ENCODE data around the gene APELA. TPM values are rescaled to one million over a fixed set of nuclear protein-coding genes. Genes with fewer than 3 reads are reported as not detected.
"Not testable (repeated sequence)": the region's sequence is repeated elsewhere in the genome, so short reads cannot be mapped to it uniquely, and the experiment has no call there.

APELA gene
- total and polyA plus RNA-seq, 8 donors = 0.12 TPM; not detected in 7

DNA sequence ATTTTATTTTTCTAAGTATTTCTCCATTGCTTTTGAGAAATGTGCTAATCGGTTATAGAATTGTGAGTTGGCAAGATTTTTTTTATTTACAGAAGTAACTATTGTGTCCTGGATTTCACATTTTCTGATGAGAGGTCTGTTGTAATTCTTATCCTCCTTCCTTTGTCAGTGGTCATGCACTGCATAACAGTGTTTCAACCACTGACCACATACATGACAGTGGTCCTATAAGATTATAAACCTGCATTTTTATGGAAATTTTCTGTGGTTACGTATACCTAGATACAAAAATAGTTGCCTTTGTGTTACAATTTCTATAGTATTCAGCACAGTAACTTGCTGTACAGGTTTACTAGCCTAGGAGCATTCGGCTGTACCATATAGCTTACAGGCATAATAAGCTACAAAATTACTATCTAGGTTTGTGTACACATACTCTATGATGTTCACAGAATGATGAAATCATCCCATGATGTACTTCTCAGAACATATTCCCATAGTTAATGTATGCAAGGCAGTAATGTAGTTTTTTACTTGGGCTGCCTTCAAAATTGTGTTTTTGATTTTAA is 47.8 kb downstream of the APELA start:
- DNase-seq (no peak), ATAC-seq (no peak), FAIRE-seq (no peak)
- Histone ChIP-seq H3K4me1 (no peaks in the 10 kb centered on the region), H3K27ac (no peak overlapping the region), H3K36me3 (no peaks in the 10 kb centered on the region), H3K9me3 (no peaks in the 10 kb centered on the region), H3K27me3 (no peaks in the 10 kb centered on the region), H3K4me3 (no peak overlapping the region)
- intact Hi-C loops (cut with DNase I) = no loop called here
- TF ChIP-seq, protein P1, sequence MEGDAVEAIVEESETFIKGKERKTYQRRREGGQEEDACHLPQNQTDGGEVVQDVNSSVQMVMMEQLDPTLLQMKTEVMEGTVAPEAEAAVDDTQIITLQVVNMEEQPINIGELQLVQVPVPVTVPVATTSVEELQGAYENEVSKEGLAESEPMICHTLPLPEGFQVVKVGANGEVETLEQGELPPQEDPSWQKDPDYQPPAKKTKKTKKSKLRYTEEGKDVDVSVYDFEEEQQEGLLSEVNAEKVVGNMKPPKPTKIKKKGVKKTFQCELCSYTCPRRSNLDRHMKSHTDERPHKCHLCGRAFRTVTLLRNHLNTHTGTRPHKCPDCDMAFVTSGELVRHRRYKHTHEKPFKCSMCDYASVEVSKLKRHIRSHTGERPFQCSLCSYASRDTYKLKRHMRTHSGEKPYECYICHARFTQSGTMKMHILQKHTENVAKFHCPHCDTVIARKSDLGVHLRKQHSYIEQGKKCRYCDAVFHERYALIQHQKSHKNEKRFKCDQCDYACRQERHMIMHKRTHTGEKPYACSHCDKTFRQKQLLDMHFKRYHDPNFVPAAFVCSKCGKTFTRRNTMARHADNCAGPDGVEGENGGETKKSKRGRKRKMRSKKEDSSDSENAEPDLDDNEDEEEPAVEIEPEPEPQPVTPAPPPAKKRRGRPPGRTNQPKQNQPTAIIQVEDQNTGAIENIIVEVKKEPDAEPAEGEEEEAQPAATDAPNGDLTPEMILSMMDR (IDR thresholded peaks at IDR 0.05) = no peak
- 62 to 75% methylated on average over 3 of the region's 3 CpGs for WGBS, 2 donors

DNA sequence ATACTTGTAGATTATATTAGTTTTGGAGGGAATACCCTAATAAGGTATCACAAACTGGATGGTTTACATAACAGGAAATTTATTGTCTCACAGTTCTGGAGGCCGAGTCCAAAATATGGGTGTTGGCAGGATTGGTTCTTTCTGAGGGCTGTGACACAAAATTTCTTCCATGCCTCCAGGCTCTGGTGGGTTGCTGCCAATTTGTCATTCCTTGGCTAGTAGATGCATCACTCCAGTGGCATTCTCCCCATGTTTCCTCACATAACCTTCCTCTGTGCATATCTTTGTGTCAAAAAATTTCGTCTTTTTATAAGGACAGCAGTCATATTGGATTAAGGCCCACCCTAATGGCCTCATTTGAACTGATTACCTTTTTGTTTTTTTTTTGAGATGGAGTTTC is 49.3 kb downstream of the APELA start:
- intact Hi-C loops (cut with DNase I) = no loop called here
- ATAC-seq (no peak), DNase-seq (no peak), FAIRE-seq (no peak)
- Histone ChIP-seq H3K4me1 (no peaks in the 10 kb centered on the region), H3K4me3 (no peak overlapping the region), H3K9me3 (no peaks in the 10 kb centered on the region), H3K36me3 (no peaks in the 10 kb centered on the region), H3K27me3 (no peaks in the 10 kb centered on the region), H3K27ac (no peak overlapping the region)
- TF ChIP-seq, protein P1 (IDR thresholded peaks at IDR 0.05) = no peak
- 64 to 80% methylated on average over 2 of the region's 2 CpGs for WGBS, 2 donors

DNA sequence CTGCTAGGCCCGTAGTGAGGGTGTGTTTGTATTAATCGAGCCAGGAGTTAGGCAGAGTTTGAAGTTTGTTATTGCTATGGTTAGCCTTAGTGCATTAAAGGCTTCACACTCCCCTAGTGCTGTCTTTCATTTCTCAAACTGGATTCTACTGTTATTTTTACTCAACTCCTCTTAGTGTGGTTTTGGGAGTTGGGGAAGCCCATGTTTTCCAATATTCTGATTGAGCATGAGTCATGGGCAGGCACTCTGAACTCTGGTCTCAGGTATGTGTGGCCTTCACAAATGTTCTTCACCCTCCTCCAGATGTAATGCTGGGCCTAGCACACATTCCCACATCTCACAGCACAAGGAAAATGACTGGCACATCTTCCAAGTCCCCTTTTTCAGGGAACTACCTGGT is 50.1 kb downstream of the APELA start:
- H3K27ac ChIP-seq; H3K4me1 ChIP-seq; H3K9me3 ChIP-seq; H3K36me3 ChIP-seq; H3K4me3 ChIP-seq; ATAC-seq; H3K27me3 ChIP-seq; DNase-seq; FAIRE-seq; intact Hi-C loops (cut with DNase I): not testable (repeated sequence)
- 70 to 85% methylated on average over 2 of the region's 2 CpGs for WGBS, 2 donors

DNA sequence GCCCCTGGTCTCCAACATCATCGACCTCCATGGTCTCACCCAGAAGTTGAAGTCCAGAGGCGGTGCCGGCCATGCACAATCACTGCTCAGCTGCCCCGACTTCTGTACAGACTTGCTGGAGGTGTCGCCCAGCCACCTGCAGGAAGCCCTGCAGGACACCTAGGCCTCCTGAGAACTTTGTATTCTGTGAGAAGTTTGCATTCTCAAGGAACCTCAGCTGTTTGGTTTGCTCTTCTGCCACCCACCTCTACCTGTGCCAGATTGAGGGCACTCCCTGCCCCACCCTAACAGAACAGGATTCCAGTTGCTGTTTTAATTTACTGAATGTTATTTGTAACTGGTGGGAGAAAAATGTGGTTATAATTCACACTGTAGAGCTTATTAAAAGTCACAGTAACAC is 53.7 kb downstream of the APELA start:
- DNase-seq (no peak), ATAC-seq (no peak), FAIRE-seq (no peak)
- Histone ChIP-seq H3K9me3 (no peaks in the 10 kb centered on the region), H3K36me3 (no peaks in the 10 kb centered on the region), H3K4me3 (no peak overlapping the region), H3K27me3 (no peaks in the 10 kb centered on the region), H3K4me1 (no peaks in the 10 kb centered on the region), H3K27ac (no peak overlapping the region)
- intact Hi-C loops (cut with DNase I) = no loop called here
- 79 to 91% methylated on average over 5 of the region's 5 CpGs for WGBS, 2 donors
- TF ChIP-seq, protein P1 (IDR thresholded peaks at IDR 0.05) = no peak

DNA sequence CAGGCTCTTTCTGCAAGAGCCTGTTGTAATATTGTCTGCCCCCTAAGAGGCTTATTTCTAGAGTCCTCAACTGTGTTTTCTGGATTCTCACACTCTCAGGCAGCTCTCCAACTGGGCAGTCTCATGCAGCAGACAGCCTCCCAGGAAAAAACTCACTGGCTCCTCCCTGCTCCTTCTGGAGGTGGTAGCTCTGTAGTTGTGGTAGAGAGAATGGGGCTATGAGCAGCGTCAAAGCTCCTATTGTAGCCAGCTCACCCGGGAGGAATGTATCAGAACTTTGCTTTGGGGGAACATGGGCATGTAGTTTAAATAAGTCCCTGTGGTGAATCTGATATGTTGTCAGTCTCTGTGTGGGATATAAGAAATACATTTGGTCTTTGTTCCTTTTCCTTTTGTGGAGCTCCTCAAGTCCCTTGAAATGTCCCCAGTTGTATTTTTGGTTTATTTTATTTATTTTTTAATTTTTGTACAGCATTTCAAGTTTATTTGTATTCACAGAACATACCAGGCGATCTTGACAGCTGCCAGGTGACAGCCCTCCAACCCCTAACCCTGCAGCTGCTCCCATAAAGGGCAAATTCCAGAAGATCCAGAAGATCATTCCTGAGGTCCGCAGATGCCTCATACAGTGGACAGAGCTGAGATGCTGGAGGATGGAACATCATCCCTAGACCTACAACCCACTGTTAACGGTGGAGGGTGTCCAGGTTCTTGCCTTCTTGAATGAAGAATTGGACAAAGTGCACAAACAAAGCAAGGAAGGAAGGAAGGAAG is 54.8 kb downstream of the APELA start:
- Histone ChIP-seq H3K27me3 (no peaks in the 10 kb centered on the region), H3K9me3 (no peaks in the 10 kb centered on the region), H3K36me3 (no peaks in the 10 kb centered on the region), H3K4me1 (no peaks in the 10 kb centered on the region), H3K4me3 (no peak overlapping the region), H3K27ac (no peak overlapping the region)
- FAIRE-seq (no peak), ATAC-seq (no peak), DNase-seq (no peak)
- intact Hi-C loops (cut with DNase I) = no loop called here
- 62 to 70% methylated on average over 5 of the region's 5 CpGs for WGBS, 2 donors
- TF ChIP-seq, protein P1 (IDR thresholded peaks at IDR 0.05) = no peak
